Measurements from ENCODE around the gene RBM43. TPM values are rescaled to one million over a fixed set of nuclear protein-coding genes. Genes with fewer than 3 reads are reported as not detected.
"Not testable (repeated sequence)": the region's sequence is repeated elsewhere in the genome, so short reads cannot be mapped to it uniquely, and the experiment has no call there.

RBM43 gene
- polyA plus RNA-seq, 1 donor, result 10.7 TPM

GRCh38 chr2:151268085-151268484 lies 6.4 kb upstream of the RBM43 start:
- DNase-seq, result no peak

DNA sequence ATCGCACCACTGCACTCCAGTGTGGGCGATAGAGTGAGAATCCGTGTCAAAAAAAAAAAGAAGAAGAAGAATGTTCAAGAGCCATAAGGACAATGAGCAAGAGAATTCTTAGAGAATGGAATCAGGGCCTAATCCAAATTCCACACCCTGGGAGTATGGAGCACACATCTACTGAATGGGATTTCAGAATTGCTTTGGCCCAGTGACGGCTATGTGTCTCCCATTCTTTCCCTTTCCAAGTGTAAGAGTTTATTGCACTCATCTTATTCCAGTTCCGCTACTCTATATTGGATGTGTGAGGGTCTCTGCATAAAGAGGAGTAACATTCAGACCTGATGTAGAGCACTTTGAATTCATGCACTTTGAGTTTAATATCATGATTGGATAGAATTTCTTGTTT lies 5.9 kb upstream of the RBM43 start:
- DNase-seq, result no peak

- no peak for DNase-seq
Measured at GRCh38 chr2:151265991-151266390, 4.3 kb upstream of the RBM43 start.

DNA sequence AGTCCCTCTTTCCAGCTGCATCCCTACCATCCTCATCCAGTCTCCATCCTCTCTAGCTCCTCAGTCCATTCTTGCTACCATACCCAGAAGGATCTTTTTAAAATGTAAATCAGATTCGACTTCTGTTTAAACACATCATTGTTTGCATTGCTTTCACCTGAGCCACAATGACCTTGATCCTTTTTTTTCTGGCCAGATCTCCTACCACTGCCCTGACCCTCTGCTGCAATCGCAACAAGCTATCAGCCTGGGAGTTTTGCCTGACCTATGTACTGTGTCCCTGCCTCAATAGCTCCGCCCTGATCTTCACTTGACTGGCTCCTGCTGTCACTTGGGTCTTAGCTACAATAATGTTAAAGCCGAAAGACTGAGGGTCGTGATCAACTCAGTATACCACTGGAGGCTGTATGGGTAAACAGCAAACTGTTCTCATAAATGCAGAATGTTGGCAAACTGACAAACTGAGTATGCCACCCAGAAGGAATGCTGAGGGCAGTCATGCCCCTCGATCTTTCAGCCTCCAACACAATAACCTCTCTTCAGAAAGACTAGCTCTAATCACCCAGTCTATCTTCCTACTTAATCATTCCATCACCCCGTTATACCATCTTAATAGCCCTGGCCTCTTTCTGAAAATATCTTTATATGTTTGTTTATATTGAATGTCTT lies 2.6 kb upstream of the RBM43 start:
- DNase-seq, result no peak

DNA sequence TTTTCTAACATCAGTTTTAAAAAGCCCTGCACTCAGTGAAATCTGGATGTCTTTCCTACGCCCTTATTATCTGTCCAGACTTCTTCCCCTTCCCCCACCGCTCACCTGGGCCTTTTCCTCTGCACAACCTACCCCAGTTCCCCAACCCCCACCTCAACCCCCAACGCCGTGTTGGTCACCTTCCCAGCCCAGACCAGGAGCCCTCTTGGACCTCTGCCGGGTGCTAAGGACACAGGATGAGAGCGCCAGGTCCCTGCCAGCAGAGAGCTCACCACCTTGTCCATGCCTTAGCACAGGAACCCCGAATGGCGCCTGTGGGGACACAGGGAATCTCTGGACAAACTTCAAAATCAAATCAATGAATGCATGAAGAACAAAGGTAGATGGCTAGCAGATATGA lies 966 bp upstream of the RBM43 start:
- no peak for DNase-seq

GRCh38 chr2:151261977-151262291 lies 271 bp upstream of the RBM43 start:
- DNase-seq, result no peak

GRCh38 chr2:151260573-151261230 lies 961 bp downstream of the RBM43 start:
- DNase-seq, result no peak

DNA sequence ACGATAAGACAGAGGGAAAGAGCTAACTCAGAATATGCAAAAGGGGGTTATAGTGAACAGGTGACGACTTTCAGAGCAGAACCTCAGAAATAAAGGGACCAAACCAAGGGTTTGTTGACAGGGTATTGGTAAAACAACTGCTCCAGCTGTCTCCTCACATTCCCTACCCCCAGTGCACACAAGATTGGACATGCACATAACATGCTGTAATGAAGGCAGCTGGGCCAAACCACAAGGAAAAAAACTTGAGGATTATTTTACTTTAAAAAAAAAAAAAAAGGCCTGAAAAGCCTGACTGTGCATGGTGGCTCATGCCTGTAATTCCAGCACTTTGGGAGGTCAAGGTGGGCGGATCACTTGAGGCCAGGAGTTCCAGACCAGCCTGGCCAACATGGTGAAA lies 3.5 kb downstream of the RBM43 start:
- DNase-seq, result no peak

DNA sequence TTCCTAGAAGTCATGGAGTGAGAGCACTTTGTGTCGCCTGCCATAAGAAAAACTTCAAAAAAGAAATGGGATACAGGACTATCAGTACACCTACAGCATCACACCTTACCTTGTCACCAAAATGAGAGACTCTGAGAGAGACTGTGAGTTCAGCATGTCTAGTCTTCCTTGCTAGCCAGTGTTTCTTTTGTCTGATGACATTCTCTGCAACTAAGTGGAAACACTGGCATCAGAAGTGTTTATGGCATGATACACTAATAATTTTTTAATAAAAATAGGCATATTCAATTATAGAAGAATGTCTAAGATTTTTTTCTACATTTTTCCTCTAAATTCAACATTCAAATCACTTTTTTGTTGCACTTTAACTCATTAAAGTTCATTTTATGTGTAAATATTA lies 9.0 kb downstream of the RBM43 start:
- DNase-seq, result no peak

GRCh38 chr2:151251012-151251411 lies 10.7 kb downstream of the RBM43 start:
- DNase-seq, result no peak

- DNase-seq, result no peak
Measured at GRCh38 chr2:151247432-151247831, 14.2 kb downstream of the RBM43 start.

GRCh38 chr2:151246152-151246551 lies 15.5 kb downstream of the RBM43 start:
- no peak for DNase-seq

DNA sequence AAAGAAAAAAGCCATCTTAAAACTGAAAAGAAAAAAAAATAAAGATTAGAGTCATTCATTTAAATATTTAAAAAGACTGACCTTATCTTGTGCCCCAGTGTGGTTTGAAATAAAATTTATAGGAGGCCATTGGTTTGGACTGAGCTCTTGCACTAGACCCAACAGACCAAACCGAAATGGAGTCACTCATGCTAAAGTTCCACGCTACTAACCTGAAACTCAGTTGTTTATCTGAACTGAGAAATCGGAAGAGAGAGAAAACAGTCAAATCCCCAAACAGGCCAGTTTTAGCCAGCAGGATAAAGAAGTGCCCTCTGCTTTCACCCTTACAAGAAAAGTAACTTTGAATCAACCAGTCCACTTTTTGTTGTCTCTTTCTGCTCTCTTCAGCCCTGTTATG lies 18.2 kb downstream of the RBM43 start:
- DNase-seq, result no peak

DNA sequence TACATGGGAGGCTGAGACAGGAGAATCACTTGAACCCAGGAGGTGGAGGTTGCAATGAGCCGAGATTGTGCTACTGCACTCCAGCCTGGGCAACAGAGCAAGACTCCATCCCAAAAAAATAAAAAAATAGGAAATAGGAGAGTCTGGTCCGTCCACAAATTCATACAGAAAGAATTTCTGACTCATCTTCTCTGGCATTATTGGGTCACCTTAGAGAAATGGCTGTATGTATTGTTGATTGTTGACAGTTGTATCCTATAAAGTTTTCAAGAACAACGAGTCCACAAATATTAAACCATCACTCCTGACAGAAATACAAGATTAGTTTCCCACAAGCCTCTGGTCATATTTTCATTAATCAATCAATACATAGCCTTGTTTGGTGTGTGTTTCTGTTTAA lies 20.4 kb downstream of the RBM43 start:
- DNase-seq, result no peak

GRCh38 chr2:151240433-151240832 lies 21.2 kb downstream of the RBM43 start:
- no peak for DNase-seq

DNA sequence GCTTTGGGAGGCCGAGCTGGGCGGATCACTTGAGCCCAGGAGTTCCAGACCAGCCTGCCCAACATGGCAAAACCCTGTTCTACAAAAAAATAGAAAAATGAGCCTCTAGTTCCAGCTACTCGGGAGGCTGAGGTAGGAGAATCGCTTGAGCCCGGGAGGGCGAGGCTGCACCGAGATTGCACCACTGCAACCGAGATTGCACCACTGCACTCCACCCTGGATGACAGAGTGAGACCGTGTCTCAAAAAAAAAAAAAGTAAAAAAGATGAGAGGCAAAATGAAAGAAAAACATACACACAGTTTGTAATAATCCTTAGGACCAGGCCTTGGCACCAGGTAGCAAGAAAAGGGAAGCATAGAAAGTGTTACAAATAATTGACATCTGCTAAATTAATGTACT lies 22.0 kb downstream of the RBM43 start:
- DNase-seq, result no peak

DNA sequence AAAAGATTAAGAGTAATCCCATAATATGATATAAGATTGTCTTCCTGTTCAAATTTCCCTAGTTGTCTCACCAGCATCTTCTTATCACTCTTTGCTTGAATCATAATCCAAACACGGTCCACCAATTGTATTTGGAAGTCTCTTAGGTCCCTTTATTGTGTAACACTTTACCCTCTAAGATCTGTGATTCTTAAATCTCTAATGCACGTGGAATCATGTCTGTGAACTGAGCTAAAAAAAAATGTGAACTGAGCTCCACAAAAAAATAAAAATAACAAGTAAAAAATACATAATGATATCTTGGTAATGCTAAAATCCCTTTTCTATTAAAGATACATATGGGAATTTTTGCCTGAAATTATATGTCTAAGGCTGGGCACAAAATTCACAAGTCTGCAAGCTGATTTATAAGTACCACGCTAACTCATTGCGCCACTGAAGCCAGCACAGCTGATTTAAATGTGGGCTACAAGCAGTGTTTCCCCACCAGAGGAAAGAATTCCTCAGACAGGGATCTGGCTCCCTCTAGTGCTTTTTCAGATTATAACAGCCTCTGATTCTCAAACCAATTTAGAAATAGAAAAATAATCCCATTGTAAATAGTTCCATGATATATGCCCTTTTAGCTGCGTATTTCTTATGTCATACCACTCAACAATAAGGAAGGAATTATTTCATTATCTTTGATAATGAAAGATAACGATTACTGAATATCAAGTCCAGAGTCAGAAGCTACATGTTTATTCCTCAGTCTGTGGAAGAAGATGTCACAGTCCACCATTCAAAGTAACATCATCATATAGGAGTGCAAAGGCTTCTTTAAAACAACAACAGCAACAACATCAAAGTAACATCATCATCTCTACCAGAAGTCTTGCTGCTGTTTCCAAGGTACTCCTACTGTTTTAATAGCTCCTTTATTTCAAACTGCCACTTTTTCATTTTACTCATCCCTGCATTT lies 22.9 kb downstream of the RBM43 start:
- DNase-seq, result peak; percentile 77

DNA sequence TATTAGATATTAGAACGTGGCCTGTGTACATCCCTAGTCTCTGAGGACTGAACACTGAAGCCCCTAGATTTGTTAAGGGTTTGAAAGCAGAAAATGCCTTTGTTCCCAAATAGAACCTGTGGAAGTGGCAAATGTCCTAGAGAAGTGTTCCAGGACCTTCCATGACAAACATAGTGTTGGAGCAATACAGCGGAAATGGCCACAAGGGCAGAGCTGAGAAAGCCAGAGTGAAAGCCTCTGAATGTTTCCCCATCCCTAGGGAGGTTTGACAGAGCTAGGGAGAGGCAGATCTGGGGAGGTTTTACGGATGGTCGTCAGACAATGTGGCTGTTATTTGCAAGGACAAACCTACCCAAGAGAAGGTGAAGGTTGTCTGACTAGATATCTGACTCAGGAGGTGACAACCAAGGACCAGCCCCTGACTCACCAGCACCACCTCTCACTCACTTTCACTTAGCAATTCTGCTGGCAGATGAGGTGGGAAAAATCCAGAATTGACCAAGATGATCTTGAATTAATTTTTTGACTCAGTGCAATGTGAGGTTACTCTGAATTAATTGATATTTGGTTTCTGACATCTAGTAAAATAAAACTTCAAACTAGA lies 24.1 kb downstream of the RBM43 start:
- no peak for DNase-seq

- DNase-seq, result not testable (repeated sequence)
Measured at GRCh38 chr2:151233760-151234159, 27.9 kb downstream of the RBM43 start.

- not testable (repeated sequence) for DNase-seq
Measured at GRCh38 chr2:151233288-151233687, 28.4 kb downstream of the RBM43 start.

- no peak for DNase-seq
Measured at GRCh38 chr2:151230627-151231140, 31.0 kb downstream of the RBM43 start.

GRCh38 chr2:151228847-151229512 lies 32.7 kb downstream of the RBM43 start:
- no peak for DNase-seq

Measured in hindlimb muscle (tissue), 1 donor.